ENCODE results near the gene SNHG17. TPM values are rescaled to one million over a fixed set of nuclear protein-coding genes. Genes with fewer than 3 reads are reported as not detected.
"Not testable (repeated sequence)": the region's sequence is repeated elsewhere in the genome, so short reads cannot be mapped to it uniquely, and the experiment has no call there.

SNHG17 gene
- total RNA-seq, 1 donor from 2014 or later: 75.2 TPM

- intact Hi-C loops (cut with micrococcal nuclease): no loop called here
- DNase-seq (no peak), ATAC-seq (ENCODE audit: low read depth) (no peak)
- H3K36me3 Mint-ChIP-seq (ENCODE audit: low read depth): peaks cover 14% of the 10 kb centered on the region
- TF ChIP-seq CTCF (IDR thresholded peaks at IDR 0.05): no peak
- H3K27me3 Mint-ChIP-seq: no peaks in the 10 kb centered on the region
- no peaks in the 10 kb centered on the region for H3K4me1 Mint-ChIP-seq
- POLR2A ChIA-PET: no interaction called here
- H3K9me3 Mint-ChIP-seq: peaks cover 2% of the 10 kb centered on the region
- no peak overlapping the region for H3K27ac Mint-ChIP-seq
- CTCF ChIA-PET: no interaction called here
- H3K4me3 Mint-ChIP-seq: no peak overlapping the region
Measured at GRCh38 chr20:38405132-38405531, 30.0 kb downstream of the SNHG17 start.

GRCh38 chr20:38404016-38404415 is 31.1 kb downstream of the SNHG17 start:
- Mint-ChIP-seq H3K4me1 (no peaks in the 10 kb centered on the region), H3K27ac (no peak overlapping the region), H3K4me3 (no peak overlapping the region), H3K9me3 (peaks cover 2% of the 10 kb centered on the region), H3K27me3 (no peaks in the 10 kb centered on the region), H3K36me3 (ENCODE audit: low read depth) (peaks cover 11% of the 10 kb centered on the region)
- ATAC-seq (ENCODE audit: low read depth) (no peak), DNase-seq (no peak)
- POLR2A ChIA-PET: no interaction called here
- CTCF ChIA-PET: no interaction called here
- intact Hi-C loops (cut with micrococcal nuclease): no loop called here
- TF ChIP-seq CTCF (IDR thresholded peaks at IDR 0.05): no peak

- Mint-ChIP-seq H3K36me3 (ENCODE audit: low read depth) (peaks cover 7% of the 10 kb centered on the region), H3K27ac (no peak overlapping the region), H3K4me3 (no peak overlapping the region), H3K9me3 (peaks cover 2% of the 10 kb centered on the region), H3K27me3 (no peaks in the 10 kb centered on the region), H3K4me1 (no peaks in the 10 kb centered on the region)
- ATAC-seq (ENCODE audit: low read depth) (no peak), DNase-seq (no peak)
- ChIA-PET POLR2A (no interaction called here), CTCF (no interaction called here)
- no peak for TF ChIP-seq CTCF (IDR thresholded peaks at IDR 0.05)
- intact Hi-C loops (cut with micrococcal nuclease): no loop called here
Measured at GRCh38 chr20:38402816-38403215, 32.3 kb downstream of the SNHG17 start.

- Mint-ChIP-seq H3K27me3 (no peaks in the 10 kb centered on the region), H3K4me3 (no peak overlapping the region), H3K4me1 (no peaks in the 10 kb centered on the region), H3K36me3 (ENCODE audit: low read depth) (peaks cover 7% of the 10 kb centered on the region), H3K27ac (no peak overlapping the region), H3K9me3 (peaks cover 2% of the 10 kb centered on the region)
- ChIA-PET POLR2A (no interaction called here), CTCF (interaction anchor here (1.2 kb wide), 1 partner anchor 43 kb away, joined by 4 read pairs; no protein-coding TSS in a partner anchor)
- no peak for TF ChIP-seq CTCF (IDR thresholded peaks at IDR 0.05)
- ATAC-seq (ENCODE audit: low read depth) (no peak), DNase-seq (no peak)
- intact Hi-C loops (cut with micrococcal nuclease): no loop called here
Measured at GRCh38 chr20:38402089-38402488, 33.0 kb downstream of the SNHG17 start.

- CTCF ChIA-PET; H3K36me3 Mint-ChIP-seq (ENCODE audit: low read depth); H3K27ac Mint-ChIP-seq; H3K4me1 Mint-ChIP-seq; H3K9me3 Mint-ChIP-seq; intact Hi-C loops (cut with micrococcal nuclease); ATAC-seq (ENCODE audit: low read depth); POLR2A ChIA-PET; DNase-seq; H3K27me3 Mint-ChIP-seq; H3K4me3 Mint-ChIP-seq: not testable (repeated sequence)
Measured at GRCh38 chr20:38395751-38396395, 39.3 kb downstream of the SNHG17 start.

- peaks cover 3% of the 10 kb centered on the region for H3K9me3 Mint-ChIP-seq
Measured at GRCh38 chr20:38395165-38395564, 40.0 kb downstream of the SNHG17 start.

More at GRCh38 chr20:38395165-38395564, 40.0 kb downstream of the SNHG17 start:
- Mint-ChIP-seq H3K4me3 (no peak overlapping the region), H3K27me3 (peaks cover 3% of the 10 kb centered on the region), H3K27ac (no peak overlapping the region), H3K36me3 (ENCODE audit: low read depth) (no peaks in the 10 kb centered on the region), H3K4me1 (no peaks in the 10 kb centered on the region)
- intact Hi-C loops (cut with micrococcal nuclease): no loop called here
- no peak for TF ChIP-seq CTCF (IDR thresholded peaks at IDR 0.05)
- POLR2A ChIA-PET: no interaction called here
- DNase-seq (no peak), ATAC-seq (ENCODE audit: low read depth) (no peak)
- CTCF ChIA-PET: no interaction called here
